Measurements from ENCODE around the gene DNMT1. TPM values are rescaled to one million over a fixed set of nuclear protein-coding genes. Genes with fewer than 3 reads are reported as not detected.

The DNMT1 gene
- total RNA-seq, 1 experiment from 2014 or later, result 210 TPM

DNA sequence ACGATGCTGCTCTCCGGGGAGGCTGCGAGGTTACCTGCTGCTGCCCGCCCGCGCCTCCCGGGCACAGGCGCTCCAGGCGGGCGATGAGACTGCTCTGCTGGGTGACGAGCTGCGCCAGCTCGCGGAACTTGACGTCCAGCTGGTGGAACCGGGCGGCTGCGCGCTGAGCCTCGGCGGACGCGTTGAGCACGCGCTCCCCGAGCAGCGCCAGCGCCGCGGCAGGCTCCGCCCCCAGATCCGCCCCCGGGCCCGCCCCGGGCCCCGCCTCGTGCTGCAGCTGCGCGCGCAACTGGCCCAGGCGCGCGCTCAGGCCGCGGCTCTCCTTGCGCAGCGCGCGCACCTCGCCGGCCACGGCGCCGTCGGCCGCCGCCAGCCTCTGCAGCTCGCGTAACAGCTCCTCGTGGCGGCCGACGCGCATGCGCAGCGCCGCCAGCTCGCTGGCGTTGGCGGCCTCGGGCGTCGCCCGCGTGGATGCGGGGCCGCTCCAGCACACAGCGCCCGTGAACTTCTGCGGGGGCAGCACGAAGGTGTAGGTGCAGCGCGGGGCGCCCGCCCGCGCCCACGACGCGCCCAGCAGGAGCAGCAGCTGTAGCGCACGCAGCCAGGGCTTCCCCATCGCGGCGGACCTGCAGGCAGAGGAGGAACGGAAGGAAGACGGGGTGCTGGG lies 98.7 kb downstream of the DNMT1 start (continued):
- TF ChIP-seq SP1 (CRISPR knock-in tag; conservative IDR thresholded peaks at IDR 0.05) (peak; percentile 87), ZNF138 (CRISPR knock-in tag; conservative IDR thresholded peaks at IDR 0.05) (no peak; the same call in none of the 2 replicates), SMAD3 (CRISPR knock-in tag; IDR thresholded peaks at IDR 0.05; ENCODE audit: borderline replicate concordance) (0 out of 2 replicates have a peak, but pooled peaks have one; percentile 68), JAZF1 (CRISPR knock-in tag; IDR thresholded peaks at IDR 0.05) (no peak), ETV6 (CRISPR knock-in tag; IDR thresholded peaks at IDR 0.05) (peak; percentile 90), ELF4 (CRISPR knock-in tag; IDR thresholded peaks at IDR 0.05; ENCODE audit: low read depth) (0 out of 2 replicates have a peak, but pooled peaks have one; percentile 47), IRF2 (CRISPR knock-in tag; IDR thresholded peaks at IDR 0.05; ENCODE audit: borderline replicate concordance, low read depth) (no peak), CREB1 (CRISPR knock-in tag; IDR thresholded peaks at IDR 0.05) (no peak), JUN (CRISPR knock-in tag; IDR thresholded peaks at IDR 0.05) (0 out of 2 replicates have a peak, but pooled peaks have one; percentile 79), NR3C1 (CRISPR knock-in tag; conservative IDR thresholded peaks at IDR 0.05; ENCODE audit: low read depth) (peak; percentile 93), TEAD4 (CRISPR knock-in tag; IDR thresholded peaks at IDR 0.05) (no peak), OVOL2 (CRISPR knock-in tag; IDR thresholded peaks at IDR 0.05; ENCODE audit: borderline replicate concordance) (no peak)
- TF ChIP-seq, protein P1, sequence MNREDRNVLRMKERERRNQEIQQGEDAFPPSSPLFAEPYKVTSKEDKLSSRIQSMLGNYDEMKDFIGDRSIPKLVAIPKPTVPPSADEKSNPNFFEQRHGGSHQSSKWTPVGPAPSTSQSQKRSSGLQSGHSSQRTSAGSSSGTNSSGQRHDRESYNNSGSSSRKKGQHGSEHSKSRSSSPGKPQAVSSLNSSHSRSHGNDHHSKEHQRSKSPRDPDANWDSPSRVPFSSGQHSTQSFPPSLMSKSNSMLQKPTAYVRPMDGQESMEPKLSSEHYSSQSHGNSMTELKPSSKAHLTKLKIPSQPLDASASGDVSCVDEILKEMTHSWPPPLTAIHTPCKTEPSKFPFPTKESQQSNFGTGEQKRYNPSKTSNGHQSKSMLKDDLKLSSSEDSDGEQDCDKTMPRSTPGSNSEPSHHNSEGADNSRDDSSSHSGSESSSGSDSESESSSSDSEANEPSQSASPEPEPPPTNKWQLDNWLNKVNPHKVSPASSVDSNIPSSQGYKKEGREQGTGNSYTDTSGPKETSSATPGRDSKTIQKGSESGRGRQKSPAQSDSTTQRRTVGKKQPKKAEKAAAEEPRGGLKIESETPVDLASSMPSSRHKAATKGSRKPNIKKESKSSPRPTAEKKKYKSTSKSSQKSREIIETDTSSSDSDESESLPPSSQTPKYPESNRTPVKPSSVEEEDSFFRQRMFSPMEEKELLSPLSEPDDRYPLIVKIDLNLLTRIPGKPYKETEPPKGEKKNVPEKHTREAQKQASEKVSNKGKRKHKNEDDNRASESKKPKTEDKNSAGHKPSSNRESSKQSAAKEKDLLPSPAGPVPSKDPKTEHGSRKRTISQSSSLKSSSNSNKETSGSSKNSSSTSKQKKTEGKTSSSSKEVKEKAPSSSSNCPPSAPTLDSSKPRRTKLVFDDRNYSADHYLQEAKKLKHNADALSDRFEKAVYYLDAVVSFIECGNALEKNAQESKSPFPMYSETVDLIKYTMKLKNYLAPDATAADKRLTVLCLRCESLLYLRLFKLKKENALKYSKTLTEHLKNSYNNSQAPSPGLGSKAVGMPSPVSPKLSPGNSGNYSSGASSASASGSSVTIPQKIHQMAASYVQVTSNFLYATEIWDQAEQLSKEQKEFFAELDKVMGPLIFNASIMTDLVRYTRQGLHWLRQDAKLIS (CRISPR knock-in tag; IDR thresholded peaks at IDR 0.05; ENCODE audit: borderline replicate concordance), result no peak
- TF ChIP-seq, protein P2, sequence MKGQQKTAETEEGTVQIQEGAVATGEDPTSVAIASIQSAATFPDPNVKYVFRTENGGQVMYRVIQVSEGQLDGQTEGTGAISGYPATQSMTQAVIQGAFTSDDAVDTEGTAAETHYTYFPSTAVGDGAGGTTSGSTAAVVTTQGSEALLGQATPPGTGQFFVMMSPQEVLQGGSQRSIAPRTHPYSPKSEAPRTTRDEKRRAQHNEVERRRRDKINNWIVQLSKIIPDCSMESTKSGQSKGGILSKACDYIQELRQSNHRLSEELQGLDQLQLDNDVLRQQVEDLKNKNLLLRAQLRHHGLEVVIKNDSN (CRISPR knock-in tag; IDR thresholded peaks at IDR 0.05), result no peak
- TF ChIP-seq, protein P3, sequence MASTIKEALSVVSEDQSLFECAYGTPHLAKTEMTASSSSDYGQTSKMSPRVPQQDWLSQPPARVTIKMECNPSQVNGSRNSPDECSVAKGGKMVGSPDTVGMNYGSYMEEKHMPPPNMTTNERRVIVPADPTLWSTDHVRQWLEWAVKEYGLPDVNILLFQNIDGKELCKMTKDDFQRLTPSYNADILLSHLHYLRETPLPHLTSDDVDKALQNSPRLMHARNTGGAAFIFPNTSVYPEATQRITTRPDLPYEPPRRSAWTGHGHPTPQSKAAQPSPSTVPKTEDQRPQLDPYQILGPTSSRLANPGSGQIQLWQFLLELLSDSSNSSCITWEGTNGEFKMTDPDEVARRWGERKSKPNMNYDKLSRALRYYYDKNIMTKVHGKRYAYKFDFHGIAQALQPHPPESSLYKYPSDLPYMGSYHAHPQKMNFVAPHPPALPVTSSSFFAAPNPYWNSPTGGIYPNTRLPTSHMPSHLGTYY (CRISPR knock-in tag; IDR thresholded peaks at IDR 0.05), result no peak
- TF ChIP-seq, protein P4, sequence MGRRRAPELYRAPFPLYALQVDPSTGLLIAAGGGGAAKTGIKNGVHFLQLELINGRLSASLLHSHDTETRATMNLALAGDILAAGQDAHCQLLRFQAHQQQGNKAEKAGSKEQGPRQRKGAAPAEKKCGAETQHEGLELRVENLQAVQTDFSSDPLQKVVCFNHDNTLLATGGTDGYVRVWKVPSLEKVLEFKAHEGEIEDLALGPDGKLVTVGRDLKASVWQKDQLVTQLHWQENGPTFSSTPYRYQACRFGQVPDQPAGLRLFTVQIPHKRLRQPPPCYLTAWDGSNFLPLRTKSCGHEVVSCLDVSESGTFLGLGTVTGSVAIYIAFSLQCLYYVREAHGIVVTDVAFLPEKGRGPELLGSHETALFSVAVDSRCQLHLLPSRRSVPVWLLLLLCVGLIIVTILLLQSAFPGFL (CRISPR knock-in tag; IDR thresholded peaks at IDR 0.05; ENCODE audit: borderline replicate concordance), result no peak
- TF ChIP-seq, protein P5, sequence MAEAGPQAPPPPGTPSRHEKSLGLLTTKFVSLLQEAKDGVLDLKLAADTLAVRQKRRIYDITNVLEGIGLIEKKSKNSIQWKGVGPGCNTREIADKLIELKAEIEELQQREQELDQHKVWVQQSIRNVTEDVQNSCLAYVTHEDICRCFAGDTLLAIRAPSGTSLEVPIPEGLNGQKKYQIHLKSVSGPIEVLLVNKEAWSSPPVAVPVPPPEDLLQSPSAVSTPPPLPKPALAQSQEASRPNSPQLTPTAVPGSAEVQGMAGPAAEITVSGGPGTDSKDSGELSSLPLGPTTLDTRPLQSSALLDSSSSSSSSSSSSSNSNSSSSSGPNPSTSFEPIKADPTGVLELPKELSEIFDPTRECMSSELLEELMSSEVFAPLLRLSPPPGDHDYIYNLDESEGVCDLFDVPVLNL (CRISPR knock-in tag; IDR thresholded peaks at IDR 0.05; ENCODE audit: borderline replicate concordance, low read depth), result no peak
- TF ChIP-seq, protein P6, sequence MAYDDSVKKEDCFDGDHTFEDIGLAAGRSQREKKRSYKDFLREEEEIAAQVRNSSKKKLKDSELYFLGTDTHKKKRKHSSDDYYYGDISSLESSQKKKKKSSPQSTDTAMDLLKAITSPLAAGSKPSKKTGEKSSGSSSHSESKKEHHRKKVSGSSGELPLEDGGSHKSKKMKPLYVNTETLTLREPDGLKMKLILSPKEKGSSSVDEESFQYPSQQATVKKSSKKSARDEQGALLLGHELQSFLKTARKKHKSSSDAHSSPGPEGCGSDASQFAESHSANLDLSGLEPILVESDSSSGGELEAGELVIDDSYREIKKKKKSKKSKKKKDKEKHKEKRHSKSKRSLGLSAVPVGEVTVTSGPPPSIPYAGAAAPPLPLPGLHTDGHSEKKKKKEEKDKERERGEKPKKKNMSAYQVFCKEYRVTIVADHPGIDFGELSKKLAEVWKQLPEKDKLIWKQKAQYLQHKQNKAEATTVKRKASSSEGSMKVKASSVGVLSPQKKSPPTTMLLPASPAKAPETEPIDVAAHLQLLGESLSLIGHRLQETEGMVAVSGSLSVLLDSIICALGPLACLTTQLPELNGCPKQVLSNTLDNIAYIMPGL (CRISPR knock-in tag; IDR thresholded peaks at IDR 0.05), result peak; percentile 56; the same call in 1 of the 2 replicates
- TF ChIP-seq, protein P7, sequence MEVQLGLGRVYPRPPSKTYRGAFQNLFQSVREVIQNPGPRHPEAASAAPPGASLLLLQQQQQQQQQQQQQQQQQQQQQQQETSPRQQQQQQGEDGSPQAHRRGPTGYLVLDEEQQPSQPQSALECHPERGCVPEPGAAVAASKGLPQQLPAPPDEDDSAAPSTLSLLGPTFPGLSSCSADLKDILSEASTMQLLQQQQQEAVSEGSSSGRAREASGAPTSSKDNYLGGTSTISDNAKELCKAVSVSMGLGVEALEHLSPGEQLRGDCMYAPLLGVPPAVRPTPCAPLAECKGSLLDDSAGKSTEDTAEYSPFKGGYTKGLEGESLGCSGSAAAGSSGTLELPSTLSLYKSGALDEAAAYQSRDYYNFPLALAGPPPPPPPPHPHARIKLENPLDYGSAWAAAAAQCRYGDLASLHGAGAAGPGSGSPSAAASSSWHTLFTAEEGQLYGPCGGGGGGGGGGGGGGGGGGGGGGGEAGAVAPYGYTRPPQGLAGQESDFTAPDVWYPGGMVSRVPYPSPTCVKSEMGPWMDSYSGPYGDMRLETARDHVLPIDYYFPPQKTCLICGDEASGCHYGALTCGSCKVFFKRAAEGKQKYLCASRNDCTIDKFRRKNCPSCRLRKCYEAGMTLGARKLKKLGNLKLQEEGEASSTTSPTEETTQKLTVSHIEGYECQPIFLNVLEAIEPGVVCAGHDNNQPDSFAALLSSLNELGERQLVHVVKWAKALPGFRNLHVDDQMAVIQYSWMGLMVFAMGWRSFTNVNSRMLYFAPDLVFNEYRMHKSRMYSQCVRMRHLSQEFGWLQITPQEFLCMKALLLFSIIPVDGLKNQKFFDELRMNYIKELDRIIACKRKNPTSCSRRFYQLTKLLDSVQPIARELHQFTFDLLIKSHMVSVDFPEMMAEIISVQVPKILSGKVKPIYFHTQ (CRISPR knock-in tag; IDR thresholded peaks at IDR 0.05), result no peak
- TF ChIP-seq, protein P8, sequence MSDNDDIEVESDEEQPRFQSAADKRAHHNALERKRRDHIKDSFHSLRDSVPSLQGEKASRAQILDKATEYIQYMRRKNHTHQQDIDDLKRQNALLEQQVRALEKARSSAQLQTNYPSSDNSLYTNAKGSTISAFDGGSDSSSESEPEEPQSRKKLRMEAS (CRISPR knock-in tag; IDR thresholded peaks at IDR 0.05), result peak; percentile 96
- TF ChIP-seq, protein P9, sequence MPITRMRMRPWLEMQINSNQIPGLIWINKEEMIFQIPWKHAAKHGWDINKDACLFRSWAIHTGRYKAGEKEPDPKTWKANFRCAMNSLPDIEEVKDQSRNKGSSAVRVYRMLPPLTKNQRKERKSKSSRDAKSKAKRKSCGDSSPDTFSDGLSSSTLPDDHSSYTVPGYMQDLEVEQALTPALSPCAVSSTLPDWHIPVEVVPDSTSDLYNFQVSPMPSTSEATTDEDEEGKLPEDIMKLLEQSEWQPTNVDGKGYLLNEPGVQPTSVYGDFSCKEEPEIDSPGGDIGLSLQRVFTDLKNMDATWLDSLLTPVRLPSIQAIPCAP (CRISPR knock-in tag; IDR thresholded peaks at IDR 0.05), result peak; percentile 82; the same call in 1 of the 2 replicates
- TF ChIP-seq, protein P10, sequence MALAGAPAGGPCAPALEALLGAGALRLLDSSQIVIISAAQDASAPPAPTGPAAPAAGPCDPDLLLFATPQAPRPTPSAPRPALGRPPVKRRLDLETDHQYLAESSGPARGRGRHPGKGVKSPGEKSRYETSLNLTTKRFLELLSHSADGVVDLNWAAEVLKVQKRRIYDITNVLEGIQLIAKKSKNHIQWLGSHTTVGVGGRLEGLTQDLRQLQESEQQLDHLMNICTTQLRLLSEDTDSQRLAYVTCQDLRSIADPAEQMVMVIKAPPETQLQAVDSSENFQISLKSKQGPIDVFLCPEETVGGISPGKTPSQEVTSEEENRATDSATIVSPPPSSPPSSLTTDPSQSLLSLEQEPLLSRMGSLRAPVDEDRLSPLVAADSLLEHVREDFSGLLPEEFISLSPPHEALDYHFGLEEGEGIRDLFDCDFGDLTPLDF (CRISPR knock-in tag; IDR thresholded peaks at IDR 0.05), result no peak

Data from WTC11 (cell line).